DND-41 (cell line): ENCODE measurements around the gene BCAP31.

ENCODE experiments used
- EZH2 ChIP-seq: IDR thresholded peaks from 3 replicates; pipeline ENCODE4 v1.6.1; 2012; ENCODE audit warnings: borderline replicate concordance, low read depth, mild to moderate bottlenecking, moderate library complexity, low read length, inconsistent platforms; ENCODE audit not compliant: severe bottlenecking
- TF ChIP-seq, protein P1 (sequence below): IDR thresholded peaks from 2 replicates; pipeline ENCODE4 v1.5.1; 2012; ENCODE audit warnings: borderline replicate concordance, low read length, moderate library complexity, mild to moderate bottlenecking; ENCODE audit not compliant: poor library complexity, severe bottlenecking; ENCODE audit errors: extremely low read depth

DNA sequence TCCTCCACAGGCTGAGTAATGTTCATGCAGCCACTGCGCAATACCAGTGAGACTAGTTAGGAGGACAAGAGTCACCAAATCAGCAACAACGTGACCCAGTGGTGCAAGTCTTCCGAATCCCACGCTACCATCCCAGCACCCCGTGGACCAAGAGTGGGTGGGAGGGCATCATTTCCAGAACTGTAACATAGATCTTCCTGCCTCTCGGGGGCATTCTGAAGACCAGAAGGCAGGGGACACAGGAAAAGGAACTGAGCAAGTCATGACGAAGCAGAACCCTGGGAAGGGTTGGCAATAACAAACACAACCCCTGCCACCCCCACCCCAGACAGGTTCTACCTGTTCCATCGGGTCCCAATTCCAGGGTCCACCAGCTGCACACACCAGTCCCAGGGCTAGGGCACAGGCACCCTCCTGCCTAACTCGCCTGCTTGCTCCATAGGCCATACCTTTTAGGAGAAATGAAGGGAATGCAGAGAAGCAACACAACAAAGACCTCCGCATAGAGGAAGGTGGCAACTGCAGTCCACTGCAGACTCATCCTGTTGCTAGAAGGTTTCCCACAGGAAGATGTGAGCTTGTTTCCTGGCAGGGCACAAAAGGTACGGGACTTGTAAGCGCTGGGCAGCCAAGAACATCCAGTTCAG lies 1.4 kb downstream of the BCAP31 start:
- TF ChIP-seq, protein P1, sequence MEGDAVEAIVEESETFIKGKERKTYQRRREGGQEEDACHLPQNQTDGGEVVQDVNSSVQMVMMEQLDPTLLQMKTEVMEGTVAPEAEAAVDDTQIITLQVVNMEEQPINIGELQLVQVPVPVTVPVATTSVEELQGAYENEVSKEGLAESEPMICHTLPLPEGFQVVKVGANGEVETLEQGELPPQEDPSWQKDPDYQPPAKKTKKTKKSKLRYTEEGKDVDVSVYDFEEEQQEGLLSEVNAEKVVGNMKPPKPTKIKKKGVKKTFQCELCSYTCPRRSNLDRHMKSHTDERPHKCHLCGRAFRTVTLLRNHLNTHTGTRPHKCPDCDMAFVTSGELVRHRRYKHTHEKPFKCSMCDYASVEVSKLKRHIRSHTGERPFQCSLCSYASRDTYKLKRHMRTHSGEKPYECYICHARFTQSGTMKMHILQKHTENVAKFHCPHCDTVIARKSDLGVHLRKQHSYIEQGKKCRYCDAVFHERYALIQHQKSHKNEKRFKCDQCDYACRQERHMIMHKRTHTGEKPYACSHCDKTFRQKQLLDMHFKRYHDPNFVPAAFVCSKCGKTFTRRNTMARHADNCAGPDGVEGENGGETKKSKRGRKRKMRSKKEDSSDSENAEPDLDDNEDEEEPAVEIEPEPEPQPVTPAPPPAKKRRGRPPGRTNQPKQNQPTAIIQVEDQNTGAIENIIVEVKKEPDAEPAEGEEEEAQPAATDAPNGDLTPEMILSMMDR, result no peak
- no peak for TF ChIP-seq EZH2
